ENCODE results near the gene RPL18.
"Not testable (repeated sequence)": the region's sequence is repeated elsewhere in the genome, so short reads cannot be mapped to it uniquely, and the experiment has no call there.

Gene RPL18

GRCh38 chr19:48611872-48612271 lies 7.1 kb downstream of the RPL18 start:
- no peak for DNase-seq

DNA sequence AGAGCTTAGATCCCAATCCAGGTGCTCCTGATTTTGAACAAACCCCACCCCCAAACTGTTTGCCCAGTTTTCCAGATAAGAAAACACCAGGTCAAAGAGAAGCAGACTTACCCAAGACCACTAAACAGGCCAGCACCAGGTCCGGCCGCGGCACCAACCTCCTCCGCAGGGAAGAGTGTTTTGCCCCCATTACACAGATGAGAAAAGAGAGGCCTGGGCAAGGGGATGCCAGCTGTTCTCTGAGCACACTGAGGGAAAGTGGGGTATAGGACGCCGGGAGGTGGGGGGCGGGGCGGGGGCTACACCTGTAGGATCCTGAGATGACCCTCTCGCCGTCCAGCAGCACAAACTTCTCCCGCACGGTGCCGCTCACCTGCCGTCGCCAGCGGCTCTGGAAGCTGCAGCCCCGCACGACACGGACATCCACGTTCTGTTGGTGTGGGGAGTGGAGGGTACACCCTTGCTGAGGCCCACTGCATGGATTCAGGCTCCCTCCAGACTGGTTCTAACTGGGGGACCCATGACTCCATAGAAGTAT lies 9.3 kb downstream of the RPL18 start:
- no peak for DNase-seq

DNA sequence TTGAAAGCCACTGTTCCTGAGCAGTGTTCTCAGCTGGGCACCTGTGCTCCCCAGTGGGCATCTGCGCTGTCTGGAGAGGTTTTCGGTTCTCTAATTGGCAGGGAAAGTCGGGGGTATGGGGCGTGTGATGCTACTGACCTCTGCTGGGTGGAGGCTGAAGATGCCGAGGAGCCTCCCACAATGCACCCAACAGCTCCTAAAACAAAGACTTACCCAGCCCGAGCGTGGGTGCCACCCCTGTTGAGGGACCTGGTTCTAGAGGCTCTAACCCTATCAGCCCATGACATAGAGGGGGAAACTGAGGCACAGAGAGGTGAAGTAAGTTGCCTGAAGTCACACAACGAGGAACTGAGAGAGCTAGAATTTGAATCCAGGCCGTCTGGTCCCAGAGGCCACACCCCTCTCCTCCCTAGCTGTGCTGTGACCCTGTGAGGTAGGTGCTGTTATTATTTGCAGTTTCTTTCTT lies 10.1 kb downstream of the RPL18 start:
- peak; percentile 57 for DNase-seq

GRCh38 chr19:48607359-48607755 lies 11.6 kb downstream of the RPL18 start:
- no peak for DNase-seq

- no peak for DNase-seq
Measured at GRCh38 chr19:48606463-48607358, 12.3 kb downstream of the RPL18 start, which contains the start of gene SPACA4. SPACA4 (plus strand) TSS chr19:48606742; CDS start chr19:48606979, 237 bp downstream.

GRCh38 chr19:48603850-48604249 lies 15.1 kb downstream of the RPL18 start:
- no peak for DNase-seq

GRCh38 chr19:48603449-48603848 lies 15.5 kb downstream of the RPL18 start:
- no peak for DNase-seq

DNA sequence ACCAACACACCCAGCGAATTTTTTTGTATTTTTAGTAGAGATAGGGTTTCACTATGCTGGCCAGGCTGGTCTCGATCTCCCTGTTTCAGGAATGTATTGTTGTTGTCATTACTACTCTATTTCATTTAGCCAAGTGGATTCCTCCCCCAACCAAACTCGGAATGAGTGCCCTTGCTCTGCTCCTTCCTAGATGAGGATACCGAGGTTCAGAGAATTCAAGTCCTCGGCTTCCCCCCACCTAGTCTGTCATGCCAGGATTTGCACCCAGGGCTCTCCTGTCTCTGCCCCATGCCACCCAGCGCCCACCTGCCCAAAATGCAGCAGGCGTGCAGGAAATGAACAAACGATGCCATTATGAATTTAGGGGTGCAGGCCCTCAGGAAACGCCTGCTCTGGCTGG lies 16.0 kb downstream of the RPL18 start:
- DNase-seq, result no peak

- no peak for DNase-seq
Measured at GRCh38 chr19:48600679-48601417, 18.1 kb downstream of the RPL18 start.

- DNase-seq, result no peak
Measured at GRCh38 chr19:48598996-48599700, 19.8 kb downstream of the RPL18 start.

- DNase-seq, result peak; percentile 34
Measured at GRCh38 chr19:48596679-48597465, 22.1 kb downstream of the RPL18 start.

- DNase-seq, result no peak
Measured at GRCh38 chr19:48596237-48596636, 22.7 kb downstream of the RPL18 start.

- DNase-seq, result no peak
Measured at GRCh38 chr19:48595833-48596232, 23.1 kb downstream of the RPL18 start.

DNA sequence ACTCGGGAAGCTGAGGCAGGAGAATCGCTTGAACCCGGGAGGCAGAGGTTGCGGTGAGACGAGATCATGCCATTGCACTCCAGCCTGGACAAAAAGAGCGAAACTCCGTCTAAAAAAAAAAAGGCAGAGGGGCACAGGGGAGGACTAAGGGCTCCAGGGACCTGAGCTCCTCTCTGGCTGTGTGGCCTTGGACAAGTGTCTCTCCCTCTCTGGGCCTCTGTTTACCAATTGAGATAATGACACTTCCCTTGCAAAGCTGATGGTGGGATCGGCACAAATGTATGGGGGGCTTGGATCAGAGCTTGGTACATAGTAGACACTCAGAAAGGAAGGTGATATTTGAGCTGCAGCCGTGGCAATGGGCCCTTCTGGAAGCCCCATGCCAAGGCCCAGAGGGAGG lies 23.8 kb downstream of the RPL18 start:
- no peak for DNase-seq

- DNase-seq, result no peak
Measured at GRCh38 chr19:48591021-48591420, 28.0 kb downstream of the RPL18 start.

DNA sequence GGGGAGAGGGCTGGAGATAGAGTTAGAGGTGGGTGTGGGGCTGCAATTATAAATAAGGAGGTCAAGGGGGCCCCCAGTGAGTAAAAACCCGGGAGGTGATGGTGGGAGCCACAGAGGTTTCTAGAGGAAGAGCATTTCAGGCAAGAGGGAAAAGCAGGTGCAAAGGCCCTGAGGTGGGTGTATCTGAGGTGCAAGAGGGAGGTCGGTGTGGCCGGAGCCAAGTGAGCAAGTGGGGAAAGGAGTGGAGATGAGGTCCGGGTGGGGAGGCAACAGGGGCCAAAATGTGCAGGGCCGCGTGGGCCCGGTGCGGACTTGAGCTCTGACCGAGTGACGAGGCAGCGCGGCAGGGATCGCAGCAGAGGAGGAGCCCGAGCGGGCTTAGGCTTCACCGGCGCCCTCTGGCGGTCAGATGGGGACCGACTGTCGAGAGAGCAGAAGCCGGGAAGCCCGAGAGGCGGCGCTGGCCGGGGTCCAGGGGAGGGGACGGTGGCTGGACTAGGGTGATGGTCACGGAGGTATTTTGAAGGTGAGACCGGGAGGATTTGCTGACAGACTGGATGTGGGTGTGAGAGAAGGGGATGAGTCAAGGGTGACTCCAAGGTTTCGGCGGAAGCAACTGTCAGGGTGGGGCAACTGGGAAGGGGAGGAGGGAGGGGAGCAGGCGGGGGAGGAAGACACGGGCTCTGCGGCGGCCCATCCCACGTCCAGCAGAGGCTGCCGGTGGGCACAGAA lies 30.1 kb downstream of the RPL18 start:
- DNase-seq, result peak; percentile 94

DNA sequence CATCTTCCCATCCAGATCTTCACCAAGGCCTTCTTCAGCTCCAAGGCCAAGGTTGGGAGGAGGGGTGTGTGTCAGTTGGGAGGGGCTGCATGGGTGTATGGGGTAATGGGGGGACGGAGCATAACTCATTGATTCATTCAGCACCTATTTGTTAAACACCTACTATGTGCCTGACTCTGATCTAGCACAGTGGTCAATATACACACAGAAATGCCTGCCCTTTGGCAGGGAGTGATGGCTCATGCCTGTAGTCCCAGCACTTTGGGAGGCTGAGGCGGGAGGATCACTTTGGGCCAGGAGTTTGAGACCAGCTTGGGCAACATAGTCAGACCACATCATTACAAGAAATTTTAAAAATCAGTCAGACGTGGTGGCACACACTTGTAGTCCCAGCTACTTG lies 31.6 kb downstream of the RPL18 start:
- no peak for DNase-seq

DNA sequence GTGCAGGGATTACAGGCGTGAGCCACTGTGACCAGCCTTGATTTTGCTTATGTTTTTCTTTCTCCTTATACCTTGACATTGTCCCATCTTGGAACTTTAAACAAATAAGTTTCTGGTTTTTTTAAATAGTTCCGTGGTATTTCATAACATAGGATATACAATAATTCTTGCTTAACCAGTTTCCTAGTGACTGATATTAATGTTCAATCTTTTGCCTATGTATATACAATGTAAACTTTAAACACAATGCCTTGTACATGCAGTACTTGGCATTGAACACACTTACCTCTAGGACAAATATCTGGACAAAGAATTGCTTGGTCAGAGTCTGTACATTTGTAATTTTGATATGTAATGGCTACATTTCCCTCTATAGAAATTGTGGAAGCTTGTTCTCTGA lies 36.8 kb downstream of the RPL18 start:
- no peak for DNase-seq

- DNase-seq, result no peak
Measured at GRCh38 chr19:48578891-48579290, 40.1 kb downstream of the RPL18 start.

- not testable (repeated sequence) for DNase-seq
Measured at GRCh38 chr19:48577908-48578307, 41.1 kb downstream of the RPL18 start.

DNA sequence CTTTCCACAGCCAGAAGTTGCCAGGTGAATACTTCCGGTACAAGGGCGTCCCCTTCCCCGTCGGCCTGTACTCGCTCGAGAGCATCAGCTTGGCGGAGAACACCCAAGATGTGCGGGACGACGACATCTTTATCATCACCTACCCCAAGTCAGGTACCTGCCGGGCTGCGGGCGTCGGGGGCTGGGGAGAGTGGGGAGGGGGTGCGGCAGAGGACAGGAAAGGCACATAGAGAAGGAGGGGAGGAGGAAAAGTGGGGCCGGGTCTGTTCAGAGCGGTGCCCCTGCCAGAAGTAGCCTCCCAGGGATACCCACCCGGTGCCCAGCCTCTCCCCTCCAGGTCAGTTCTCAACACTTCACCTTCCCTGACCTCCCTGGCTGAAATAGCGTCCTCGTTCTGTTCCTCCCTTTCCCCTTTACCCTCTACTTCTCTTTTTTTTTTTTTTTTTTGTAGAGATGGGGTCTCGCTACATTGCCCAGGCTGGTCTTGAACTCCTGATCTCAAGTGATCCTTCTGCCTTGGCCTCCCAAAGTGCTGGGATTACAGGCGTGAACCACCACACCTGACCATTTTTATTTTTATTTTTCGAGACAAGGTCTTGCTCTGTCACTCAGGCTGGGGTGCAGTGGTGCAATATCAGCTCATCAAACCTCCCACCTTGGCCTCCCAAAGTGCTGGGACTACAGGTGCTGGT lies 42.9 kb downstream of the RPL18 start:
- no peak for DNase-seq

Data from stimulated activated CD8-positive, alpha-beta memory T cell treated with anti-CD3 and anti-CD28 coated beads, Interleukin-4, amount 100 ng/mL, for 48 hours (primary cell).